ENCODE results near the gene DNAJB6.
A peak's percentile ranks its signal among the peaks of the same experiment; 100 is the strongest.

DNA sequence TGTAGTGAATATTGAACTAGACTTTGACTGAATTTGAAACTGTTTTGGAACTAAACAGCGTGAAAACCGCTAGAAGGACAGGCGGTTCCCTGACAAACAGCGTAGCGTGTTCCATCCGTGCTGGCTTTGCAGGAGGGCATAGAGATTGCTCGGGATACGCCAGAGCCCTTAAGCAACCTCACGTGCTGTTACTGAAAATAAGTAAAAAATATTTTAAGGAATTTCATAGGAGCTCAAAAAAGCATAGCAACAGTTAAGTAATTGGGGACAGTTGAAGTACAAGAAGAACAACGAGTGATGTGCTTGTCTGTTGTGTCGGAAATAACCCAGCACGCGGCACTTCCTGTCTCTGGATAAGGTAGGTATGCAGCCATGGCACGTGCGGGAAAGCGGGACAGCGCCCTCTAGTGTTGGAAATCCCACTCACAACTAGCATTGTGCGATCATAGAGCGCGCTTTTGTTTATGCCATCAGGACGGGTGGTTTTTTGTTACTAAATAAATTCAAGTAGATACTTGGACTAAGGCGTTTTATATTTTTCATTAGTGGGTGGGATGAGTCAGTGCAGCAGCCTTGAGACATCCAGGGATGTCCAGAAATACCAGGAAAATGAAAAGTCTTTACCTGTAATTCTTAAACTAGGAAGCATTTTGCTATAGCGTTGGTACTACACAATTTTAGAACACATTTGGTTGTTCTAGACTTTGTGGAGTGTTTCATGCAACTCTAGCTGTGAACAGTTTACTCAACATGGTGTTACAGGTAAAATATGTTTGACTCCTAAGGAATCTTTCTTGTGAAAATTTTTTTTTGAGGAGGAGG is 50.4 kb downstream of the DNAJB6 start:
- peak; percentile 10; the same call in 1 of the 2 replicates for TF ChIP-seq ARNTL (CRISPR knock-in tag; IDR thresholded peaks at IDR 0.05; ENCODE audit: borderline replicate concordance, low read depth)
- TF ChIP-seq, protein P1, sequence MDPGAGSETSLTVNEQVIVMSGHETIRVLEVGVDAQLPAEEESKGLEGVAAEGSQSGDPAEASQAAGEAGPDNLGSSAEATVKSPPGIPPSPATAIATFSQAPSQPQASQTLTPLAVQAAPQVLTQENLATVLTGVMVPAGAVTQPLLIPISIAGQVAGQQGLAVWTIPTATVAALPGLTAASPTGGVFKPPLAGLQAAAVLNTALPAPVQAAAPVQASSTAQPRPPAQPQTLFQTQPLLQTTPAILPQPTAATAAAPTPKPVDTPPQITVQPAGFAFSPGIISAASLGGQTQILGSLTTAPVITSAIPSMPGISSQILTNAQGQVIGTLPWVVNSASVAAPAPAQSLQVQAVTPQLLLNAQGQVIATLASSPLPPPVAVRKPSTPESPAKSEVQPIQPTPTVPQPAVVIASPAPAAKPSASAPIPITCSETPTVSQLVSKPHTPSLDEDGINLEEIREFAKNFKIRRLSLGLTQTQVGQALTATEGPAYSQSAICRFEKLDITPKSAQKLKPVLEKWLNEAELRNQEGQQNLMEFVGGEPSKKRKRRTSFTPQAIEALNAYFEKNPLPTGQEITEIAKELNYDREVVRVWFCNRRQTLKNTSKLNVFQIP (CRISPR knock-in tag; IDR thresholded peaks at IDR 0.05; ENCODE audit: borderline replicate concordance, low read depth) = 0 out of 2 replicates have a peak, but pooled peaks have one; percentile 27
- TF ChIP-seq, protein P2, sequence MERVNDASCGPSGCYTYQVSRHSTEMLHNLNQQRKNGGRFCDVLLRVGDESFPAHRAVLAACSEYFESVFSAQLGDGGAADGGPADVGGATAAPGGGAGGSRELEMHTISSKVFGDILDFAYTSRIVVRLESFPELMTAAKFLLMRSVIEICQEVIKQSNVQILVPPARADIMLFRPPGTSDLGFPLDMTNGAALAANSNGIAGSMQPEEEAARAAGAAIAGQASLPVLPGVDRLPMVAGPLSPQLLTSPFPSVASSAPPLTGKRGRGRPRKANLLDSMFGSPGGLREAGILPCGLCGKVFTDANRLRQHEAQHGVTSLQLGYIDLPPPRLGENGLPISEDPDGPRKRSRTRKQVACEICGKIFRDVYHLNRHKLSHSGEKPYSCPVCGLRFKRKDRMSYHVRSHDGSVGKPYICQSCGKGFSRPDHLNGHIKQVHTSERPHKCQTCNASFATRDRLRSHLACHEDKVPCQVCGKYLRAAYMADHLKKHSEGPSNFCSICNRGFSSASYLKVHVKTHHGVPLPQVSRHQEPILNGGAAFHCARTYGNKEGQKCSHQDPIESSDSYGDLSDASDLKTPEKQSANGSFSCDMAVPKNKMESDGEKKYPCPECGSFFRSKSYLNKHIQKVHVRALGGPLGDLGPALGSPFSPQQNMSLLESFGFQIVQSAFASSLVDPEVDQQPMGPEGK (CRISPR knock-in tag; IDR thresholded peaks at IDR 0.05; ENCODE audit: borderline replicate concordance) = no peak
- TF ChIP-seq, protein P3, sequence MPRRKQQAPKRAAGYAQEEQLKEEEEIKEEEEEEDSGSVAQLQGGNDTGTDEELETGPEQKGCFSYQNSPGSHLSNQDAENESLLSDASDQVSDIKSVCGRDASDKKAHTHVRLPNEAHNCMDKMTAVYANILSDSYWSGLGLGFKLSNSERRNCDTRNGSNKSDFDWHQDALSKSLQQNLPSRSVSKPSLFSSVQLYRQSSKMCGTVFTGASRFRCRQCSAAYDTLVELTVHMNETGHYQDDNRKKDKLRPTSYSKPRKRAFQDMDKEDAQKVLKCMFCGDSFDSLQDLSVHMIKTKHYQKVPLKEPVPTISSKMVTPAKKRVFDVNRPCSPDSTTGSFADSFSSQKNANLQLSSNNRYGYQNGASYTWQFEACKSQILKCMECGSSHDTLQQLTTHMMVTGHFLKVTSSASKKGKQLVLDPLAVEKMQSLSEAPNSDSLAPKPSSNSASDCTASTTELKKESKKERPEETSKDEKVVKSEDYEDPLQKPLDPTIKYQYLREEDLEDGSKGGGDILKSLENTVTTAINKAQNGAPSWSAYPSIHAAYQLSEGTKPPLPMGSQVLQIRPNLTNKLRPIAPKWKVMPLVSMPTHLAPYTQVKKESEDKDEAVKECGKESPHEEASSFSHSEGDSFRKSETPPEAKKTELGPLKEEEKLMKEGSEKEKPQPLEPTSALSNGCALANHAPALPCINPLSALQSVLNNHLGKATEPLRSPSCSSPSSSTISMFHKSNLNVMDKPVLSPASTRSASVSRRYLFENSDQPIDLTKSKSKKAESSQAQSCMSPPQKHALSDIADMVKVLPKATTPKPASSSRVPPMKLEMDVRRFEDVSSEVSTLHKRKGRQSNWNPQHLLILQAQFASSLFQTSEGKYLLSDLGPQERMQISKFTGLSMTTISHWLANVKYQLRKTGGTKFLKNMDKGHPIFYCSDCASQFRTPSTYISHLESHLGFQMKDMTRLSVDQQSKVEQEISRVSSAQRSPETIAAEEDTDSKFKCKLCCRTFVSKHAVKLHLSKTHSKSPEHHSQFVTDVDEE (CRISPR knock-in tag; IDR thresholded peaks at IDR 0.05) = no peak
- TF ChIP-seq ZFP30 (CRISPR knock-in tag; IDR thresholded peaks at IDR 0.05) = no peak
- 0 out of 2 replicates have a peak, but pooled peaks have one; percentile 15 for TF ChIP-seq ISL1 (CRISPR knock-in tag; IDR thresholded peaks at IDR 0.05)
- no peak for TF ChIP-seq ZFP3 (CRISPR knock-in tag; IDR thresholded peaks at IDR 0.05)

Measured in SK-N-SH treated with all-trans-retinoic acid at 6 μM for 48 hours (cell line).